ENCODE results near the gene CHSY3.

The CHSY3 gene

DNA sequence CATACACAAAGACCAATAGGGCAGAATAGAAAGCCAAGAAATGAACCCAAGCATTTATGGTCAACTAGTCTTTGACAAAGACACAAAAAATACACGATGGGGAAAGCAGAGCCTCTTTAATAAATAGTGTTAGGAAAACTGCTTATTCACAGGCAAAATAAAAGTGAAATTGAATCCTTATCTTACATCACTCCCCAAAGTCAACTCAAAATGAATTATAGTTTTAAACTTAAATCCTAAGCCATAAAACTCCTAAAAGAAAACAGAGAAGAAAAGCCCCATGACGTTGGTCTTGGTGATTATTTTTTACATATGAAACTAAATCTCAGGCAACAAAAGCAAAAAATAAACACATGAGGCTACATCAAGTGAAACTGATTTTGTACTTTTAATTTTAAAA, 46.8 kb downstream of the CHSY3 start:
- no peak for DNase-seq

DNA sequence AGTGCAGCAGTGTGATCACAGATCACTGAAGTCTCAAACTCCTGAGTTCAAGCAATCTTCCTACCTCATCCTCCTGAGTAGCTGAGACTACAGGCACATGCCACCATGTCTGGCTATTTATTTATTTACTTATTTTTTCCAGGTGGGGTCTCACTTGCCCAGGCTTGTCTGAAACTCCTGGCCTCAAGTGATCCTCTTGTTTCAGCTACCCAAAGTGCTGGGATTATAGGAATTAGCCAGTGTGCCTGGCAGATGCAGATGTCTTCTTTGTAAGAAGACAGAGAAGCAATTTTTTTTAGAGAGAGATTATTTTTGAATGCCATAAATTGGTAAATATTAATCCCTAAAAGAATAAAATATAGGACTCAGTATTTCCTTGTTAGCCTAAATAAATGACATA, 54.3 kb downstream of the CHSY3 start:
- DNase-seq: no peak

GRCh38 chr5:129960831-129961230, 56.6 kb downstream of the CHSY3 start:
- no peak for DNase-seq

DNA sequence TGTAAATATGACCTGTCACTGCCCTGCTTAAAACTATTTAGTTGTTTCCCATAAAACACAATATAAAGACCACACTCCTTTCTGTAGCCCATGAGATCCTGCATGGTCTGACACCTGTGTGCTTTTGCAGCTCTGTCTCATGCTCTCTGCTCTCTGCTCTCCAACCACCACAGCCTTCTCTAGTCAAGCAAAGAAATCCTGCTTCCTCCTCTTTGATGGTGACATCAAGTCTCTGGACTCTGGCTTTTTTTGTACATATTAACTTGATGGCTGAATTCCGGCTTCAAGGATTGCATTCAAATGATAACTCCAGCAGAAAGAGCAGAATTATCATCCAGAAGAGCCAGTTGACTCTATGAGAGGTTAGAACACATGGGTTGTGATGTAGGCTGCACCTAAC, 58.2 kb downstream of the CHSY3 start:
- DNase-seq: no peak

DNA sequence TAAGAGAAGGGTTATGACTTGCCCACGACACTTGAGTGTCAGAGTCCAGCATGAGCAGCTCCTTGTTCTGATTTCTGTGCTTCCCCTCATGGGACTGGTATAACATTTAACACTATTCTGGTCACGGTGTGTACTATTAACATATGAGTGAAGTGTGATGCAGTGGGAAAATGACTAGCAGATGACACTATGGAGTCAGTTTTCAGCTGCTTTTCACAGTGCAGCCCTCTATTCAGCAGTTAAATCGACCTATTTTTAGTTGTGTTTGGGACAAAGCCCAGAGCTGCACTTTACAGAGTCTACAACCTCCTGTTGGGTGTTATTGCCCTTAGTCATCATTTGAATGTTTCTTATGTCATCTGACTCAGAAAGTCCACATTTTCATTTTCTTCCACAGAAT, 59.1 kb downstream of the CHSY3 start:
- DNase-seq: no peak

DNA sequence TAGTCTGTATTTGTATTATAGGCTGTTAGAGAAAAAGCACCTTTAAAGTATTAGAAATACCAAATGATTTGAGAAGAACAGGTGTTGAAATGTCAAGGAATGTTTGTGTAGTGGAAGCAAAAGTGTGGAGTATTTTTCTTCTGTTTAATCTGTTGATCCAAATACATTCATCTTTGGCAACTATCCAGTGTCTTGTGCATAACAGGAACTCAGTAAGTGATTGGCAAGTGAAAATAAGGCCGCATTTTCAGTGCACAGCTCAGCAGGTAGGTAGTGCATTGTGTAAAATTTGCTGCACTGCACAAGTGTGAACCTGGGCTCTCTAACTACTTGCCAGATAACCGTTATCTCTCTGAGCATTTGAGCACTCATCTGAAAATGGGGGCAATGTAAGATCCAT, 61.8 kb downstream of the CHSY3 start:
- DNase-seq: no peak

DNA sequence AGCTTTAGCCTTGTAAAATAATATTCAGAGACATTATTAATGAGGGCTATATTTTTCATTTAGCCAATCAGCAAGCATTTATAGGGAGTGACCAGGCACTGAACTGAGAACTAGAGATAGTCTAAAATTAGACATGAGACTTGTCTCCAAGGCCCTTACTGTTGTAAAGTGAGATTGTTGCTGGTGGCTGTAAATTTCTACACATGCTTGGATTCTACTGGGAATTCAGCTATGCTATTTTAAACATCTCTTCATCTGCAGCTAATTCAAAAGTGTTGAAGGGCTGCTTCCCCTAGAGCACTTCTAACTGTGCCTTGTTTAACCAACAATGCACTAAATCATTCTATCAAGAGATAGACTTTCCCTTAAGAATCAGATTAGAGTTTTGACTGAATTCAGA, 67.4 kb downstream of the CHSY3 start:
- no peak for DNase-seq

GRCh38 chr5:129972465-129973141, 68.3 kb downstream of the CHSY3 start:
- no peak for DNase-seq

GRCh38 chr5:129973716-129974426, 69.6 kb downstream of the CHSY3 start:
- DNase-seq: no peak

- no peak for DNase-seq
These were observed 73.5 kb downstream of the CHSY3 start for GRCh38 chr5:129977810-129978209.

GRCh38 chr5:129978270-129978669, 74.0 kb downstream of the CHSY3 start:
- no peak for DNase-seq

DNA sequence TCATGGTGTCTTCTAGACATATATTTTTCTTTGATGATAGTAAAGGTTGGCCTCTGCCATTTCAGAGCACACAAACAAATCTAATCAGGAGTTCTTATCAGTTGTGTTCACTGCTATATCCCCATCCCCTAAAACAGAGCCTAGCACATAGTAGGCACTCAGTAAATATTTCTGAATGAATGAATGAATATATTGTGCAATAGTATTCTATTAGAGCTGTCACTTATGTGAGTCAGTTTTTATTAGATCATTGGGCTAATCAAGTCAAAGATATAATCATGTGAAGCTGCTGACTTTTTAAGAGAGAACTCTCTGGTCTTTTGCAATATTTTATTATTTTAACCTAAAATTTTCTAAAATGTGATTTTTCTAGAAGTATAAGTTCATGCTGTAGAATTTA, 84.2 kb downstream of the CHSY3 start:
- DNase-seq: no peak

DNA sequence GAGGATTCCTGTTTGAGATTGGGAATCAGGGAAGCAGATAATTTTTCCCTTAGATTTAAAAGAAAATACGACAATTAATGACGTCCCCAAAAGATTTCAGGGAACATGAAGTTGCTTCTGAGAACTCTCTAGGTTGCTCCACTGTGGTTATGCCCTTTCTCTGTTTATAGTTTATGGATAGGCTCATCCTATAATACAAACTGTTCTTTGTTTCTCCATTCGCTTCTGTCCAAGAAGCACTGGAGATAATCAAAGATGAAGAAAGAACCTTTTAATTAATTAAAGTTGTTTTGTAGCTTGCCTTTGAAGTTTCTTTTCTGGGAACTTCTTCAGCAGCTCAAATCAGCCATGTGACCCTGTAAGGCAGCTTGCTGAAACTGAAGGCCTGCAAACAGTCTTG, 87.5 kb downstream of the CHSY3 start:
- DNase-seq: no peak

- no peak for DNase-seq
These were observed 92.6 kb downstream of the CHSY3 start for GRCh38 chr5:129996896-129997295.

GRCh38 chr5:130000460-130000859, 96.2 kb downstream of the CHSY3 start:
- DNase-seq: no peak

- no peak for DNase-seq
These were observed 97.9 kb downstream of the CHSY3 start for GRCh38 chr5:130002183-130002582.

DNA sequence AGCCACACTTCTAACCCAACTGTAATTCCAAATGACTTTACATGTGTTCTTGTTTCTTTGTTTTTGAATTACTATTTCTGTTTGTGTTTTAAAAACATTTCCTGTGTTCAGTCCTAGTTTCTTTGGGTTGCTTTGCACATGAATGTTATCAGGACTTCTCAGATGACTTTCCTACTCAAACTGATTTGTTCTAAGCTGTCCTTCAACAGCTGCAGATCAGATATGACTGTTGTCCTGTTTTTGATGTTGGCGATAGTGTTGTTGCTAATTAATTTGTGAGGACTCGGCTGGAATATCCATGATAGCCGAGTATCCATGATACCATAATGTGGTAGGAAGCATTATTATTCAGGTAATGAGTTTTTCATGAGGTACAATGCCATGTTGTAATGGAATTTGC, 98.6 kb downstream of the CHSY3 start:
- DNase-seq: no peak

- no peak for DNase-seq
These were observed 107.7 kb downstream of the CHSY3 start for GRCh38 chr5:130011986-130012385.

DNA sequence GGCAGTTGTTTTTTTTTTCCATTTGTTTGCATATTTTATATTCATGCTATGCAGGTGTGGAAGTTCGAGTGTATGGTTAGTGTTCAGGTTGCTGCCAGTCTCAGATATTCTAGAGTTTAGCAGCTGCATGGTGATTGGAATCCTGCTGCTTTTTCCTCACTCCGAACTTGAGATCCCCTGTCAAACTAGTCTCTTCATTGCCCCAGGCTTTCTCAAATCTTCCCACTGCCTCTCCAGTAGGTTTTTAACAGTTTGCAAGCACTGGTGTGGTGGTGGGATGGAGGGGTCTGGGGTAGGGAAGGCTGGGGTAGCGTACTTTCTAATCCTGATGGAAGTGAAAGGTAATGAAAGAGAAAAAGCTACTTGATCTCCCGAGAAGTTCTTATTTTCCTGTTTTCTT, 112.9 kb downstream of the CHSY3 start:
- no peak for DNase-seq

DNA sequence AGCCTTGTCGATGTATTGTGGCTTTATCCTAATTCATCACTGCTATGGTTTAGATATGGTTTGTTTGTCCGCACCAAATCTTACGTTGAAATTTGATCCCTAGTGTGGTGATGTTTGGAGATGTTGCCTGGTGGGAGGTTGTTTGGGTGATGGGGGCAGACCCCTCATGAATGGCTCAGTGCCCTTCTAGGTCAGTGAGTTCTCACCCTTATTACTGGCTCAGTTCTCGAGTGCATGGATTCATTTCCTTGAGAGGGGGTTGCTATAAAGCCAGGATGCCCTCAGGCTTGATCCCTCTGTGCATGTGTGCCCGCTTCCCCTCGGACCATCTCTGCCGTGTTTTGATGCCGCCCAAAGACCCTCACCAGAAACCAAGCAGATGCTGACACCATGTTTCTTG, 114.4 kb downstream of the CHSY3 start:
- DNase-seq: no peak

GRCh38 chr5:130021000-130021399, 116.7 kb downstream of the CHSY3 start:
- no peak for DNase-seq

DNA sequence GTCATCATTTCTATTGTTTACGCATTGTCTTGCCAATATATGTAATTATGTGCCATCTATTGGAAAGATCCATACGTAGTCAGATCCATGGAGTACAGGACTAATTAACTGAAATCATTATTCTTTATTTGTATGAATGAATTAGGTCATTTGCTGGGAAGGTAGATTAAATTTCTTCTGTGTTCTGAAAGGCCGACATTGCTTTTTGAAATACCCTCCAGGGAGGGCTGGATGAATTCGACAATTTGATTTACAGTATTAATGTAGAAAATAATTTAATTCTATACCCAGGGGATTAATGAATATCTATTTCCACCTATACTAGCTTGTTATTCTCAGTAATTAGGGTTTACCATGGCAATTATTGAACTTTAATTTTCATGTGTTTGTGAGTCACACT, 117.6 kb downstream of the CHSY3 start:
- no peak for DNase-seq

- no peak for DNase-seq
These were observed 119.3 kb downstream of the CHSY3 start for GRCh38 chr5:130023604-130024003.

DNA sequence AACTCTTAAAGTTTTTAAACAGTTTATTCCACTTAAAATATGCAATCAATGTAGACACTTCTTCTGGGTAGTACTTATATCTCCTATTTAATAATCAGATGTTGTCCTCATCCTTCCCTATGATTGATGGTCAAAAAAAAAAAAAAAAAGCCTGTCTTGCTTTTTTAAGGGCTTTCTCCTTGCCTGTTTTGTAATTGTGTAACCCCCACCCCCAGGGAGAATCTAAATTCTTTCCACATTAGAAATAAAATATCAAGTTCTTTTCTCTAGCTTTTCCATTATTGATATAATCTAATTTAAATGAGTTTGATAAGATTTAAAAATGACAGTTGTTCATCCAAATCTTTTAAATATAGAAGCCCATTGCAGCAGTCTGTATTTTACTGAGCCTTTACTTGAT, 119.7 kb downstream of the CHSY3 start:
- DNase-seq: no peak

GRCh38 chr5:130025511-130025910, 121.2 kb downstream of the CHSY3 start:
- DNase-seq: no peak

Data from NK-92 treated with Interleukin-12 subunit alpha and Interleukin-12 subunit beta, amount 100 ng/mL, for 24 hours (cell line).